Stimulated activated CD8-positive, alpha-beta memory T cell treated with anti-CD3 and anti-CD28 coated beads, Interleukin-15, amount 100 ng/mL, for 4 hours (primary cell): ENCODE data around the gene MSL3.

Experiments
- DNase-seq, 2 donors: peaks; one replicate each; pipeline ENCODE4 v3.0.0-alpha.2; 2020; ENCODE audit warnings: low read depth in 2 of 2

Gene MSL3

GRCh38 chrX:11757719-11758399 is at the start of gene MSL3:
MSL3 (plus strand) TSS chrX:11758237; CDS start chrX:11758264, 27 bp downstream.
- peak; percentile 22 to 48 for DNase-seq

GRCh38 chrX:11722304-11722703 is 35.7 kb upstream of the MSL3 start:
- no peak for DNase-seq

- no peak for DNase-seq
Measured at GRCh38 chrX:11724122-11725017, 33.7 kb upstream of the MSL3 start.

GRCh38 chrX:11725631-11726442 is 32.2 kb upstream of the MSL3 start:
- DNase-seq: no peak

DNA sequence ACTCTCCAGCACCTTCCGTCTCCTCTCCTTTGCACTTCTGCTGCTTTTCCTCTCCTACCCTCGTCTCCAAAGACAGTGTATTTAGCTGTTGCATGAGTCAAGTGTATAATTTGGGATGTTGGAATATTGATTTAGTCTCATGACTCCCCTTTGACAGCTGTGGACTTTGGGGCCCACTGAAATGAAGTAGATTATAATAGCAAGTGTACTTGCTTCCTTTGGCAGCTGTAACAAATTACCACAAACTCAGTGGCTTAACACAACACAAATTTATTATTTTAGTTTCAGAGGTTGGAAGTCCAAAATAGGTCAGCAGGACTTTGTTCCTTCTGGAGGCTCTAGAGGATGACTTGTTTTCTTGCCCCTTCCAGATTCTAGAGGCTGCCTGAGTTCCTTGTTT is 29.5 kb upstream of the MSL3 start:
- no peak for DNase-seq

DNA sequence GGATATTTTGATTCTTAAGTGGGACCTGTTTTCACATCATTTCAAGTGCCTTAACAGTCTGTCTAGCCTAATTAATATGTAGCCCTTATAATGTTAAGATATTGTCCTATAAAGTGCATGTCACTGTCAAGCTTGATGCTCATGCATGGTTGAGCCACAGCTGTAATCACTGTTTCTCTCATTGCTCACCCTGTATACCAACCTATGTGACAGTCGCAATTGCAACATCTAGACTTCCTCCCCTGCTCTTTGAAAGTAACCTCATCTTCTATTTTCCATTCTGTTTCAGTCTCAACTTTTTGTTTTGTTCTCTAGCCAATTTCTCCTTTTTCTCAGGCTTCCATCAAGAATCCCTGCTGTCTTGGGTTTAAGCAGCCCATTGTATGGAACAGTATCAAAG is 24.4 kb upstream of the MSL3 start:
- DNase-seq: no peak

DNA sequence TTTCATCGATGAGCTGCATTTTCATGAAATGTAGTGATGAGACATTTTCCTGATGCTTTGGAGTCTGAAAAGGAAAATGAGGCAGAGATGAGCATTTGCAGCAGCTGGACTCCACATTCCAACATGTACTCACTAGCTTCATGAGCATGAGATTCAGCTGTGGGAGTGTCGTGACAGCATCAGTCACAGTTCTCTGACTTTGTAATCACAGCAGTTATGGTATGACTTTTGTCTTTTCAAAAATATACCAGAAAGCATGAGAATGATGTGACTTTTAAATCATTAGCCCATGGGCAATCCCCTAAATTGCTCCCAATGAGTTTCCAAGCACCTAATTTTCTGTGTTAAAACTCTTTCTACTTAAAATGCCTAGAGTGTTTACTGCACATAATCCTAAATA is 18.3 kb upstream of the MSL3 start:
- no peak for DNase-seq

GRCh38 chrX:11740794-11741193 is 17.2 kb upstream of the MSL3 start:
- no peak for DNase-seq

DNA sequence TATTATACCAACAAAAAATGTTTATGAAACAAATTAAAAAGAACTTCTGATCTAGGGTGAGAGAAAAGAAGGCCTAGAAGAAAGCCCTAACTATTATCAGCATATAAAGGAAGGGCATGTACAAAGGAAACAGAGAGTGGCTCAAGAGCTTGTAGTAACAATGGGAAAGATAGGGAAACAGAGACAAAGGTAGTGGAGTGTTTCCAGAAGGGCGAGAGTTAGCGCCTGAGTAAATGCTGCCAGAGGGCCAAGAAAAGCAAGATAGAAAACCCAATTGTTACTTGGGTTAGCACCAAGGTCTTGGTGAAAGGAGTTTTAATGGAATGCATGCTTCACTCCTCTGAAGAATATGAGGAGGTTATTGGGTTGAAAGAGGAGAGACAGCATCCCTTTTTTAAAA is 16.5 kb upstream of the MSL3 start:
- DNase-seq: no peak

GRCh38 chrX:11745881-11746280 is 12.2 kb upstream of the MSL3 start:
- DNase-seq: no peak

DNA sequence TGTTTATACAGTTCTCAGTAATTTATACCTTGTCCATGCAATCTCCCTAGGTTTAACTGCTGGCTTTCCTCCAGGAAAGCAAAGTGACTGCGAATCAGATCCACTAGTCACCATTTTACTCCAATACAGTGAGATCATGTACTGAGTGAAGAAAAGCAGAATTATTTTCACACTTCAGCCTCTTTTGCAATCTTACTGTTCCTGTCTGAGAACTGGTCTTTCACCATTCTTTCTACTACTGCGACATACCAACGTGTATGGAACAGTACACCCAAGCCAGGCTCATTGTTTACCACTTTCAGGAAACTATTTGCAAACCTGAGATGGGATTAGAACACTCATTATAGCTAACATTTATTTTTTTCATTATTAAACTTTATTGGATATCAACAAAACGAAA is 8.0 kb upstream of the MSL3 start:
- no peak for DNase-seq

- no peak for DNase-seq
Measured at GRCh38 chrX:11750694-11751093, 7.3 kb upstream of the MSL3 start.

GRCh38 chrX:11751261-11751660 is 6.8 kb upstream of the MSL3 start:
- no peak for DNase-seq

GRCh38 chrX:11753668-11754067 is 4.4 kb upstream of the MSL3 start:
- no peak for DNase-seq

- DNase-seq: no peak
Measured at GRCh38 chrX:11754958-11755645, 2.9 kb upstream of the MSL3 start.

DNA sequence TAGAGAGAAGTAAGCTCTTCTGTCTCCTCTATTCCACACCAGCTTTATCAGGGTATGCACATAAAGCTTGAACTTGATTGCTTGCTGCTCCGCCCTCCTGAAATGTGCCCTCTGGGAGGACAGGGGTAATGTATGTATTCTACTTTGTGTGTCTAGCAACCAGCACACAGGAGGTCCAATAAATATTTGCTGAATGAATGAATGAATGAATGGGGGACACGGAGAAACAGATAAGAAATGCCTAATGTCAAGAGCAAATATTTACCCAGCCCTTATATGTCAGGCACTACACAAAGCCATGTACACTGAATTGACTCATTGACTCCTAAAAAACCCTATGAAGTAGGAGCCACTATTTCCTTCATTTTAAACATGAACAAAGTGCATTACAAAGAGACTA is 2.3 kb upstream of the MSL3 start:
- DNase-seq: no peak

GRCh38 chrX:11756354-11757318 is 1.4 kb upstream of the MSL3 start:
- DNase-seq: no peak

- no peak for DNase-seq
Measured at GRCh38 chrX:11757397-11757718, 679 bp upstream of the MSL3 start.

- DNase-seq: peak; percentile 73 to 77
Measured at GRCh38 chrX:11758400-11759171, 549 bp downstream of the MSL3 start.

DNA sequence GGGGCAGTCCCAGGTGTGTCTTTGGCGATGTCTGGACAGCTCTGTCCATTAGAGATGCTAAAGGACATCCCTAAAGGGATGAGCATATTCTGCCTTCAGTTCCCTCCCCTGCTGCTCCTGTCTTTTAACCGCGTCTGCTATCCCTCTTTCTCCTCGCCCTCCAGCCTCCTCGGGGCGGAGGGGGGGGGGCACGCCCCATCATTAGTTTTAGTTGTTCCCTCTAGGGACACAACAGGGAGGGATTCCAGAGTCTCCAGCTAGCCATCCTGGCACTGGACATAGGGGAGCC is 1.1 kb downstream of the MSL3 start:
- no peak for DNase-seq
